DOHH2 (cell line): Measurements from ENCODE around the gene SLBP.

Source experiments
- H3F3A ChIP-seq: fragments of 200-600 bp; sonication (generic), shearing (Covaris generic); 2 replicates; pipeline ENCODE4 v1.6.0; 2016; ENCODE audit warnings: antibody characterized with exemption, mild to moderate bottlenecking; ENCODE audit not compliant: control insufficient read depth, insufficient read depth
- H3K27ac ChIP-seq: fragments of 200-600 bp; sonication (generic); 2 replicates; pipeline ENCODE4 v1.5.1; 2014; ENCODE audit warnings: low read depth, mild to moderate bottlenecking, low read length, moderate library complexity
- H3K27me3 ChIP-seq: fragments of 200-600 bp; sonication (generic); 2 replicates; pipeline ENCODE4 v1.6.1; 2014; ENCODE audit warnings: mild to moderate bottlenecking, low read length, mixed read lengths; ENCODE audit not compliant: control insufficient read depth
- H3K36me3 ChIP-seq: fragments of 200-600 bp; sonication (generic); 2 replicates; pipeline ENCODE4 v1.6.1; 2014; ENCODE audit warnings: mild to moderate bottlenecking, low read length, moderate library complexity, mixed read lengths; ENCODE audit not compliant: control insufficient read depth
- H3K4me1 ChIP-seq: fragments of 200-600 bp; sonication (generic); 2 replicates; pipeline ENCODE4 v1.6.1; 2014; ENCODE audit warnings: mild to moderate bottlenecking, low read length, mixed read lengths; ENCODE audit not compliant: control insufficient read depth
- H3K4me2 ChIP-seq: fragments of 200-600 bp; sonication (generic); 2 replicates; pipeline ENCODE4 v1.6.0; 2014; ENCODE audit warnings: mild to moderate bottlenecking, low read length, moderate library complexity
- H3K4me3 ChIP-seq: fragments of 200-600 bp; sonication (generic); 2 replicates; pipeline ENCODE4 v1.5.1; 2014; ENCODE audit warnings: mild to moderate bottlenecking, low read length, mixed read lengths
- H3K79me2 ChIP-seq: fragments of 200-600 bp; sonication (generic); 2 replicates; pipeline ENCODE4 v1.6.1; 2014; ENCODE audit warnings: mild to moderate bottlenecking, low read length, mixed read lengths; ENCODE audit not compliant: control insufficient read depth
- H3K9me2 ChIP-seq: fragments of 200-600 bp; sonication (generic); replicated peaks from 2 replicates; pipeline ENCODE4 v1.6.1; 2014; ENCODE audit warnings: mild to moderate bottlenecking, low read length, mixed read lengths; ENCODE audit not compliant: control insufficient read depth
- H3K9me3 ChIP-seq: fragments of 200-600 bp; sonication (generic); 2 replicates; pipeline ENCODE4 v1.6.1; 2014; ENCODE audit warnings: antibody characterized with exemption, low read length, mixed read lengths; ENCODE audit not compliant: control insufficient read depth, insufficient read depth
- H4K20me1 ChIP-seq: fragments of 200-600 bp; sonication (generic); 2 replicates; pipeline ENCODE4 v1.6.0; 2014; ENCODE audit warnings: low read depth, mild to moderate bottlenecking, antibody characterized with exemption, low read length, moderate library complexity; ENCODE audit not compliant: control insufficient read depth, insufficient read depth
- EZH2phosphoT487 ChIP-seq: fragments of 200-600 bp; sonication (generic); IDR thresholded peaks from 2 replicates; pipeline ENCODE4 v1.6.1; 2017; ENCODE audit warnings: borderline replicate concordance, mild to moderate bottlenecking, antibody characterized with exemption, low read length, moderate library complexity, mixed read lengths
- TF ChIP-seq, protein P1 (sequence below): fragments of 200-600 bp; sonication (generic); IDR thresholded peaks from one replicate; pipeline ENCODE4 v1.5.1; 2014; ENCODE audit warnings: antibody characterized with exemption, mild to moderate bottlenecking, low read depth, low read length; ENCODE audit not compliant: poor library complexity, severe bottlenecking

The SLBP gene

DNA sequence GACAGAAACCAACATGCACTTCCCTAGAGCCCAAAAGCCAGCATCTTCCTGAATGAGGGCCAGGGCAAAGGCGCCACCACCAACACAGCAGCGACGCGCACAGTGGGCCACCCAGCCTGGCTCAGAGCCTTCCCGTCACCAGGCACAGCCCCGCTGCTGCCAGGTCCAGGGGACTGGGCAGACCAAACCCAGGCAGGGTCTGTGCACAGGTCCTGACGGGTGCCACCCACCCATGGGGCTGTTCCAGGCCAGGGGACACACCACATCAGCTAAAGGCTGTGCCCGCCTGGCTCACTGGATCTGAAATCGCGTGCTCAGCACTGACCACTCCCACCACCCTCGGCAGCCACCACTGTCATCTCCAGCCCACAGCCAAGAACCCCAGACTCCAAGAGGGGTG lies 41.8 kb downstream of the SLBP start:
- Histone ChIP-seq H3K36me3 (no peaks in the 10 kb centered on the region), H4K20me1 (no peaks in the 10 kb centered on the region), H3K27me3 (no peaks in the 10 kb centered on the region), H3K9me2 (no peaks in the 10 kb centered on the region), H3F3A (peaks cover 8% of the 10 kb centered on the region; the same call in 1 of the 2 replicates), H3K4me3 (no peak overlapping the region), H3K4me1 (no peaks in the 10 kb centered on the region), H3K79me2 (no peaks in the 10 kb centered on the region), H3K9me3 (peaks cover 7% of the 10 kb centered on the region; the same call in 1 of the 2 replicates), H3K27ac (no peak overlapping the region), H3K4me2 (no peak overlapping the region)
- TF ChIP-seq EZH2phosphoT487 = no peak
- TF ChIP-seq, protein P1, sequence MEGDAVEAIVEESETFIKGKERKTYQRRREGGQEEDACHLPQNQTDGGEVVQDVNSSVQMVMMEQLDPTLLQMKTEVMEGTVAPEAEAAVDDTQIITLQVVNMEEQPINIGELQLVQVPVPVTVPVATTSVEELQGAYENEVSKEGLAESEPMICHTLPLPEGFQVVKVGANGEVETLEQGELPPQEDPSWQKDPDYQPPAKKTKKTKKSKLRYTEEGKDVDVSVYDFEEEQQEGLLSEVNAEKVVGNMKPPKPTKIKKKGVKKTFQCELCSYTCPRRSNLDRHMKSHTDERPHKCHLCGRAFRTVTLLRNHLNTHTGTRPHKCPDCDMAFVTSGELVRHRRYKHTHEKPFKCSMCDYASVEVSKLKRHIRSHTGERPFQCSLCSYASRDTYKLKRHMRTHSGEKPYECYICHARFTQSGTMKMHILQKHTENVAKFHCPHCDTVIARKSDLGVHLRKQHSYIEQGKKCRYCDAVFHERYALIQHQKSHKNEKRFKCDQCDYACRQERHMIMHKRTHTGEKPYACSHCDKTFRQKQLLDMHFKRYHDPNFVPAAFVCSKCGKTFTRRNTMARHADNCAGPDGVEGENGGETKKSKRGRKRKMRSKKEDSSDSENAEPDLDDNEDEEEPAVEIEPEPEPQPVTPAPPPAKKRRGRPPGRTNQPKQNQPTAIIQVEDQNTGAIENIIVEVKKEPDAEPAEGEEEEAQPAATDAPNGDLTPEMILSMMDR = no peak

DNA sequence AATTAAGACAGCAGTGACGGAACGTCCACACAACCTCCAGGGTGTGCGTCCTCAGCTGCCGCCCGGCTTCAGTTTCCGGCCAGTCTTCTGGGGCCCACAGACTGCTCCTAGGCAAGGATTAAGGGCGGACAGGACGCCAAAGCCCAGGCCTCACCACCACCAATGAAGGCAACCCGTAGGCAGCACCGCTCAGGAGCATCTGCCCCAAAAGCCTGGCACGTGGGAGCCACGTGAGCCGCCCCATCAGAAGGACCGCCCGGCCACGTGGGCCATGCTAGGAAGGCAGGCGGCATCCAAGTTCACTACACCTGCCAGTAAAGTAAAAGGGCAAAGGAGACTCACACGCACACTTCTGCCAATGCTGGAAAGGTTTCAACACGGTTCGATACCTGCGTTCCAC lies 42.3 kb downstream of the SLBP start:
- Histone ChIP-seq H3K79me2 (no peaks in the 10 kb centered on the region), H3K27me3 (no peaks in the 10 kb centered on the region), H3F3A (peaks cover 8% of the 10 kb centered on the region; the same call in 1 of the 2 replicates), H3K9me3 (peaks cover 7% of the 10 kb centered on the region; the same call in 1 of the 2 replicates), H3K4me3 (no peak overlapping the region), H3K4me2 (no peak overlapping the region), H4K20me1 (no peaks in the 10 kb centered on the region), H3K4me1 (no peaks in the 10 kb centered on the region), H3K36me3 (no peaks in the 10 kb centered on the region), H3K9me2 (no peaks in the 10 kb centered on the region), H3K27ac (no peak overlapping the region)
- TF ChIP-seq, protein P1 = no peak

DNA sequence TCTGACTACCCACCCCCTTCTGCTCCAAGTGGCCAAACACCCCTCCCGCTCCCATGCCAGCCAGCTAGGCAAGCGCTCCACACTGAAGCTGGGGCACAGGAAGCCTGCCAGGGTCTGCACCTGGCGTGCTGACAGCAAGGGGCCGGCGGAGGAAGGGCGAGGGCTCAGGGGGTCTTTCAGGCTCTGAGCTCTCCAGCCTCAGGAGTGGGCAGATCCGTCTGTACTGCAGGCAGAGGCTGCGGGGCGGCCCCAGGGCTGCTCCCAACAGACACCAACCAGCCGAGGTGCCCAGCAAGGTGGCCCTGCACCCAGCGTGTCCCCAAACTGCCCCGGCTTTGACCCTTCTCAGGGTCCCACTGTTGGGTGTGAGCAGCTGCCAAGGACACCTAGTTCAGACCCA lies 42.8 kb downstream of the SLBP start:
- no peaks in the 10 kb centered on the region for H3K9me2 ChIP-seq
- H3K79me2 ChIP-seq = no peaks in the 10 kb centered on the region
- H3K4me1 ChIP-seq = no peaks in the 10 kb centered on the region
- TF ChIP-seq, protein P1 = no peak
- TF ChIP-seq EZH2phosphoT487 = no peak
- no peaks in the 10 kb centered on the region for H4K20me1 ChIP-seq
- H3K27me3 ChIP-seq = no peaks in the 10 kb centered on the region
- peaks cover 8% of the 10 kb centered on the region; the same call in 1 of the 2 replicates for H3F3A ChIP-seq
- peaks cover 7% of the 10 kb centered on the region; the same call in 1 of the 2 replicates for H3K9me3 ChIP-seq
- H3K36me3 ChIP-seq = no peaks in the 10 kb centered on the region
- H3K4me2 ChIP-seq = no peak overlapping the region
- H3K27ac ChIP-seq = no peak overlapping the region
- no peak overlapping the region for H3K4me3 ChIP-seq
